HEK293T (cell line): Measurements from ENCODE around the gene CCDC146.
"Not testable (repeated sequence)": the region's sequence is repeated elsewhere in the genome, so short reads cannot be mapped to it uniquely, and the experiment has no call there.

Source experiments
- ARNT ChIP-seq: fragments of 450-650 bp; IDR thresholded peaks from 2 replicates; pipeline ENCODE4 v1.6.1; 2017; ENCODE audit warnings: mild to moderate bottlenecking
- FOXK2 ChIP-seq: fragments of 450-650 bp; IDR thresholded peaks from 2 replicates; pipeline ENCODE4 v1.6.1; 2016; ENCODE audit warnings: mild to moderate bottlenecking
- FOXM1 ChIP-seq: fragments of 450-650 bp; IDR thresholded peaks from 2 replicates; pipeline ENCODE4 v1.6.1; 2017; ENCODE audit warnings: mild to moderate bottlenecking, borderline replicate concordance
- SP1 ChIP-seq: fragments of 450-650 bp; IDR thresholded peaks from 2 replicates; pipeline ENCODE4 v1.6.1; 2017
- SUZ12 ChIP-seq: fragments of 450-650 bp; IDR thresholded peaks from 2 replicates; pipeline ENCODE4 v1.6.1; 2016; ENCODE audit warnings: mild to moderate bottlenecking
- TF ChIP-seq, protein P1 (sequence below): fragments of 450-650 bp; IDR thresholded peaks from 2 replicates; pipeline ENCODE4 v1.6.1; 2016

DNA sequence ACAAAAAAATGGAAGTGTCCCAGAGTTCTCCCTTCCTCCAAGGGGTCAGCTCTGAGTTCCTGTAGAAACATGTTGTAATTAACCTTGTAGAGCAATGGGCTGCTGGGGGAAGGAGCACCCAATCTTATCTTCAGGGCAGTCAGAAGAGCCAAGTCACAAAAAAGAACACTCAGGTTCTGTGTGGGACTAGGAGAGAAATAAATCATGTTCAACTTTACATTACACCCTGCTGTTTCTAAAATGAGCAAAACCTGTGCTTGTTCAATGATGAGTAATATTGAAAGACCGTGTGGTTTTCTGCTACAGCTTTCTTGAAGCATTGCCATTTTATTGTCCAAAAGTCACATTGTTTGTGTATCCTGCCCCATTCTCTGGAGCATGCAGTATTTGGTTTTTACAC lies 34.6 kb downstream of the CCDC146 start:
- TF ChIP-seq ARNT, FOXK2, FOXM1, SUZ12, SP1: not testable (repeated sequence)
- TF ChIP-seq, protein P1, sequence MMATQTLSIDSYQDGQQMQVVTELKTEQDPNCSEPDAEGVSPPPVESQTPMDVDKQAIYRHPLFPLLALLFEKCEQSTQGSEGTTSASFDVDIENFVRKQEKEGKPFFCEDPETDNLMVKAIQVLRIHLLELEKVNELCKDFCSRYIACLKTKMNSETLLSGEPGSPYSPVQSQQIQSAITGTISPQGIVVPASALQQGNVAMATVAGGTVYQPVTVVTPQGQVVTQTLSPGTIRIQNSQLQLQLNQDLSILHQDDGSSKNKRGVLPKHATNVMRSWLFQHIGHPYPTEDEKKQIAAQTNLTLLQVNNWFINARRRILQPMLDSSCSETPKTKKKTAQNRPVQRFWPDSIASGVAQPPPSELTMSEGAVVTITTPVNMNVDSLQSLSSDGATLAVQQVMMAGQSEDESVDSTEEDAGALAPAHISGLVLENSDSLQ: not testable (repeated sequence)
